Central memory CD8-positive, alpha-beta T cell (primary cell): ENCODE data around the gene PAQR4.
A peak's percentile ranks its signal among the peaks of the same experiment; 100 is the strongest.

Source experiments
- ATAC-seq: fragments of 150-1000 bp; cut with Tn5 transposase; replicated peaks from 2 replicates; pipeline ENCODE4 v1.10.0; 2022; ENCODE audit warnings: mild to moderate bottlenecking, moderate FRiP score, moderate number of reproducible peaks; ENCODE audit not compliant: poor library complexity, severe bottlenecking; ENCODE audit errors: extremely low read depth
- DNase-seq, 2 donors: peaks; one replicate each; pipeline ENCODE4 v3.0.0; 2021; ENCODE audit warnings: low spot score in 2 of 2
- H3K27ac Mint-ChIP-seq: one replicate; pipeline ENCODE4 v1.8.0; 2022; ENCODE audit warnings: low read depth, mild to moderate bottlenecking, moderate library complexity, mixed read lengths
- H3K27me3 Mint-ChIP-seq: one replicate; pipeline ENCODE4 v1.8.0; 2022; ENCODE audit warnings: mixed read lengths
- H3K36me3 Mint-ChIP-seq: one replicate; pipeline ENCODE4 v1.8.0; 2022; ENCODE audit warnings: mild to moderate bottlenecking, moderate library complexity, mixed read lengths; ENCODE audit not compliant: insufficient read depth
- H3K4me1 Mint-ChIP-seq: one replicate; pipeline ENCODE4 v1.8.0; 2022; ENCODE audit warnings: mixed read lengths
- H3K4me3 Mint-ChIP-seq: one replicate; pipeline ENCODE4 v1.8.0; 2022; ENCODE audit warnings: mild to moderate bottlenecking, moderate library complexity, mixed read lengths
- H3K9me3 Mint-ChIP-seq: one replicate; pipeline ENCODE4 v1.8.0; 2022; ENCODE audit warnings: mixed read lengths

The PAQR4 gene

GRCh38 chr16:2981177-2981898 lies 12.2 kb downstream of the PAQR4 start:
- H3K9me3 Mint-ChIP-seq, result no peaks in the 10 kb centered on the region

GRCh38 chr16:2981899-2982250 lies 12.7 kb downstream of the PAQR4 start:
- peak overlapping the region; percentile 71 for H3K4me3 Mint-ChIP-seq
- H3K4me1 Mint-ChIP-seq, result peaks cover 10% of the 10 kb centered on the region
- no peaks in the 10 kb centered on the region for H3K27me3 Mint-ChIP-seq
- ATAC-seq (no peak), DNase-seq (no peak)
- no peaks in the 10 kb centered on the region for H3K9me3 Mint-ChIP-seq
- H3K36me3 Mint-ChIP-seq, result peaks cover 9% of the 10 kb centered on the region
- H3K27ac Mint-ChIP-seq, result peak overlapping the region; percentile 86

More at GRCh38 chr16:2981177-2981898, 12.2 kb downstream of the PAQR4 start:
- no peaks in the 10 kb centered on the region for H3K27me3 Mint-ChIP-seq
- no peak for DNase-seq
- peak overlapping the region; percentile 71 for H3K4me3 Mint-ChIP-seq
- H3K27ac Mint-ChIP-seq, result peak overlapping the region; percentile 86
- ATAC-seq, result no peak
- H3K36me3 Mint-ChIP-seq, result peaks cover 9% of the 10 kb centered on the region
- peaks cover 10% of the 10 kb centered on the region for H3K4me1 Mint-ChIP-seq

- H3K36me3 Mint-ChIP-seq, result peaks cover 9% of the 10 kb centered on the region
- no peak for ATAC-seq
- H3K27me3 Mint-ChIP-seq, result no peaks in the 10 kb centered on the region
- peak overlapping the region; percentile 71 for H3K4me3 Mint-ChIP-seq
- H3K9me3 Mint-ChIP-seq, result no peaks in the 10 kb centered on the region
- no peak overlapping the region for H3K27ac Mint-ChIP-seq
- peaks cover 10% of the 10 kb centered on the region for H3K4me1 Mint-ChIP-seq
- DNase-seq, result no peak
Measured at GRCh38 chr16:2982402-2982801, 13.3 kb downstream of the PAQR4 start.

GRCh38 chr16:2983706-2984136 lies 14.6 kb downstream of the PAQR4 start:
- Mint-ChIP-seq H3K27ac (no peak overlapping the region), H3K4me1 (peaks cover 10% of the 10 kb centered on the region), H3K9me3 (no peaks in the 10 kb centered on the region), H3K36me3 (peaks cover 9% of the 10 kb centered on the region), H3K4me3 (no peak overlapping the region), H3K27me3 (no peaks in the 10 kb centered on the region)
- DNase-seq (no peak), ATAC-seq (peak; percentile 34)

GRCh38 chr16:2985462-2985861 lies 16.3 kb downstream of the PAQR4 start:
- H3K9me3 Mint-ChIP-seq, result no peaks in the 10 kb centered on the region
- no peak overlapping the region for H3K27ac Mint-ChIP-seq
- H3K27me3 Mint-ChIP-seq, result no peaks in the 10 kb centered on the region
- no peak overlapping the region for H3K4me3 Mint-ChIP-seq
- H3K36me3 Mint-ChIP-seq, result peaks cover 11% of the 10 kb centered on the region
- DNase-seq (no peak), ATAC-seq (no peak)
- H3K4me1 Mint-ChIP-seq, result peaks cover 10% of the 10 kb centered on the region

GRCh38 chr16:2985893-2986355 lies 16.8 kb downstream of the PAQR4 start:
- Mint-ChIP-seq H3K36me3 (peaks cover 8% of the 10 kb centered on the region), H3K27me3 (no peaks in the 10 kb centered on the region), H3K4me3 (no peak overlapping the region), H3K9me3 (no peaks in the 10 kb centered on the region), H3K27ac (no peak overlapping the region), H3K4me1 (peaks cover 10% of the 10 kb centered on the region)
- no peak for DNase-seq
- no peak for ATAC-seq

- ATAC-seq, result no peak
- DNase-seq, result no peak
- Mint-ChIP-seq H3K27ac (no peak overlapping the region), H3K4me1 (peaks cover 3% of the 10 kb centered on the region), H3K9me3 (no peaks in the 10 kb centered on the region), H3K4me3 (no peak overlapping the region), H3K36me3 (peaks cover 2% of the 10 kb centered on the region), H3K27me3 (no peaks in the 10 kb centered on the region)
Measured at GRCh38 chr16:2986623-2987188, 17.6 kb downstream of the PAQR4 start.

GRCh38 chr16:2987286-2987685 lies 18.1 kb downstream of the PAQR4 start:
- ATAC-seq (no peak), DNase-seq (no peak)
- H3K27me3 Mint-ChIP-seq, result no peaks in the 10 kb centered on the region
- H3K9me3 Mint-ChIP-seq, result no peaks in the 10 kb centered on the region
- H3K4me3 Mint-ChIP-seq, result no peak overlapping the region
- H3K4me1 Mint-ChIP-seq, result no peaks in the 10 kb centered on the region
- peaks cover 2% of the 10 kb centered on the region for H3K36me3 Mint-ChIP-seq
- no peak overlapping the region for H3K27ac Mint-ChIP-seq

- no peaks in the 10 kb centered on the region for H3K4me1 Mint-ChIP-seq
- H3K4me3 Mint-ChIP-seq, result no peak overlapping the region
- no peaks in the 10 kb centered on the region for H3K27me3 Mint-ChIP-seq
- ATAC-seq (no peak), DNase-seq (no peak)
- H3K36me3 Mint-ChIP-seq, result peaks cover 2% of the 10 kb centered on the region
- no peak overlapping the region for H3K27ac Mint-ChIP-seq
- no peaks in the 10 kb centered on the region for H3K9me3 Mint-ChIP-seq
Measured at GRCh38 chr16:2987833-2988232, 18.7 kb downstream of the PAQR4 start.

GRCh38 chr16:2988590-2989099 lies 19.5 kb downstream of the PAQR4 start:
- H3K9me3 Mint-ChIP-seq, result no peaks in the 10 kb centered on the region
- no peak overlapping the region for H3K27ac Mint-ChIP-seq
- no peaks in the 10 kb centered on the region for H3K27me3 Mint-ChIP-seq
- ATAC-seq (no peak), DNase-seq (no peak)
- peaks cover 2% of the 10 kb centered on the region for H3K36me3 Mint-ChIP-seq
- no peak overlapping the region for H3K4me3 Mint-ChIP-seq
- H3K4me1 Mint-ChIP-seq, result no peaks in the 10 kb centered on the region

GRCh38 chr16:2990891-2991290 lies 21.7 kb downstream of the PAQR4 start:
- Mint-ChIP-seq H3K4me1 (no peaks in the 10 kb centered on the region), H3K9me3 (no peaks in the 10 kb centered on the region), H3K27me3 (no peaks in the 10 kb centered on the region), H3K27ac (no peak overlapping the region), H3K36me3 (peaks cover 2% of the 10 kb centered on the region), H3K4me3 (no peak overlapping the region)
- DNase-seq (no peak), ATAC-seq (no peak)

GRCh38 chr16:2991566-2992261 lies 22.6 kb downstream of the PAQR4 start:
- Mint-ChIP-seq H3K9me3 (no peaks in the 10 kb centered on the region), H3K4me3 (no peak overlapping the region), H3K36me3 (peaks cover 2% of the 10 kb centered on the region), H3K27me3 (no peaks in the 10 kb centered on the region), H3K27ac (no peak overlapping the region), H3K4me1 (no peaks in the 10 kb centered on the region)
- ATAC-seq, result no peak
- no peak for DNase-seq
